Measurements from ENCODE around the gene DUOXA2. TPM values are rescaled to one million over a fixed set of nuclear protein-coding genes. Genes with fewer than 3 reads are reported as not detected.

DUOXA2 gene
- total RNA-seq, 1 experiment from 2014 or later: not detected

- CTCF ChIA-PET: interaction anchor here (0.6 to 8.3 kb wide), 34 partner anchors 10 to 495 kb away, joined by 3 to 231 read pairs (median 9); partner anchors contain the start of genes DUOX1, DUOXA1 and SHF
- POLR2A ChIA-PET: interaction anchor here (0.6 kb wide), 1 partner anchor 23 kb away, joined by 5 read pairs; no protein-coding TSS in a partner anchor
- Mint-ChIP-seq H3K4me3 (no peak overlapping the region), H3K36me3 (no peaks in the 10 kb centered on the region), H3K9me3 (no peaks in the 10 kb centered on the region), H3K27ac (no peak overlapping the region), H3K27me3 (ENCODE audit: low read depth) (peaks cover 97% of the 10 kb centered on the region), H3K4me1 (peaks cover 22% of the 10 kb centered on the region)
- ATAC-seq (no peak), DNase-seq (ENCODE audit: low spot score) (no peak)
- no peak for TF ChIP-seq NFATC4 (CRISPR knock-in tag; IDR thresholded peaks at IDR 0.05)
- TF ChIP-seq ARID4B (CRISPR knock-in tag; IDR thresholded peaks at IDR 0.05; ENCODE audit: borderline replicate concordance): no peak
- no peak for TF ChIP-seq USF2 (CRISPR knock-in tag; IDR thresholded peaks at IDR 0.05)
- TF ChIP-seq ZNF121 (CRISPR knock-in tag; IDR thresholded peaks at IDR 0.05): no peak
- no peak for TF ChIP-seq TEAD4 (CRISPR knock-in tag; IDR thresholded peaks at IDR 0.05)
- no peak for TF ChIP-seq ZBTB21 (CRISPR knock-in tag; IDR thresholded peaks at IDR 0.05; ENCODE audit: borderline replicate concordance)
- no peak for TF ChIP-seq ZBTB43 (CRISPR knock-in tag; IDR thresholded peaks at IDR 0.05)
- no peak for TF ChIP-seq ZNF416 (CRISPR knock-in tag; IDR thresholded peaks at IDR 0.05)
- TF ChIP-seq GRHL2 (CRISPR knock-in tag; IDR thresholded peaks at IDR 0.05; ENCODE audit: insufficient replicate concordance, severe bottlenecking): no peak
- TF ChIP-seq SOX15 (CRISPR knock-in tag; IDR thresholded peaks at IDR 0.05): no peak
- TF ChIP-seq ERG (CRISPR knock-in tag; IDR thresholded peaks at IDR 0.05): no peak
- no peak for TF ChIP-seq CREB1 (CRISPR knock-in tag; IDR thresholded peaks at IDR 0.05)
- no peak for TF ChIP-seq FOXJ3 (CRISPR knock-in tag; IDR thresholded peaks at IDR 0.05; ENCODE audit: borderline replicate concordance)
- no peak for TF ChIP-seq NR1H2 (CRISPR knock-in tag; IDR thresholded peaks at IDR 0.05)
- no peak for TF ChIP-seq PREB (CRISPR knock-in tag; IDR thresholded peaks at IDR 0.05; ENCODE audit: borderline replicate concordance)
These were observed 4.9 kb downstream of the DUOXA2 start for GRCh38 chr15:45118996-45119395.

- POLR2A ChIA-PET: no interaction called here
- CTCF ChIA-PET: interaction anchor here (1.1 kb wide), 1 partner anchor 11 kb away, joined by 4 read pairs; no protein-coding TSS in a partner anchor
- H3K36me3 Mint-ChIP-seq: no peaks in the 10 kb centered on the region
- TF ChIP-seq CBFB (CRISPR knock-in tag; IDR thresholded peaks at IDR 0.05; ENCODE audit: low read depth) (no peak), E2F5 (CRISPR knock-in tag; IDR thresholded peaks at IDR 0.05) (no peak)
- peaks cover 96% of the 10 kb centered on the region for H3K27me3 Mint-ChIP-seq (ENCODE audit: low read depth)
- H3K27ac Mint-ChIP-seq: no peak overlapping the region
- DNase-seq (ENCODE audit: low spot score) (no peak), ATAC-seq (no peak)
- H3K4me1 Mint-ChIP-seq: peaks cover 15% of the 10 kb centered on the region
- H3K9me3 Mint-ChIP-seq: no peaks in the 10 kb centered on the region
- no peak overlapping the region for H3K4me3 Mint-ChIP-seq
These were observed 6.2 kb downstream of the DUOXA2 start for GRCh38 chr15:45120081-45120972.
